ENCODE measurements around the gene CCT8L2.
"Not testable (repeated sequence)": the region's sequence is repeated elsewhere in the genome, so short reads cannot be mapped to it uniquely, and the experiment has no call there.

Gene CCT8L2

DNA sequence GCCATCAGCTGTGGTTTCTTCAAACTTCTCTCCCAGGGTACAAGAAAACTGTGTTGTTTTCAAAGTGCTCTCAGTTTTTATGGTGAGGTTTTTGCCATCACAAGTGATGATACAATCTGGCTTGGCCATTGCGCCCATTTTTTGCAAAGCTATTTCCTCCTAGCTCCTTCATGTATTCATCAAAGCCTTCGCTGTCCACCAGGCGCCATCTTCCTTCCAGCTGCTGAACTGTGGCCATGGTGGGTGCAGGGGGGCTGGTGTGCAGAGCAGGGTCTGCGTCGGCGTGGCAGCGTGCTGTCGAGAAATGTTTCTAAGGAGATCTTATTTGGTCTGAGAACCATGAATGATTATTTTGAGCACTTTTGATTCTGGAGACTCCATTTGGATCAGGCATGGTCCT lies 2.6 kb upstream of the CCT8L2 start:
- not testable (repeated sequence) for DNase-seq (ENCODE audit: low read depth)

DNA sequence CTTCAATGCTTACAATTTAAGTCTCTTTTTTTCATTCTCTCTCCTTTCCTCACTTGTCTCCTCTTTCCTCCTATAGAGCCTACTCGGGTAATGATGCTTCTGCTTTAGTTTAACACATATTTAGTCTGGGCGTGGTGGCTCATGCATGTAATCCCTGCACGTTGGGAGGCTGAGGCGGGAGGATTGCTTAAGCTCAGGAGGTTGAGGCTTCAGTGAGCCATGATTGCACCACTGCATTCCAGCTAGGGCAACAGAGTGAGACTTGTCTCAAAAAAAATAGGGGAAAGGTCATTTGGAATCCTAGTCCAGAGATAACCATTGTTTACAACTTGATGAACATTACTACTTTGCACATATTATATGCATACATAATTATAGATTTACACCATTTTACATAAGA lies 1.4 kb upstream of the CCT8L2 start:
- DNase-seq (ENCODE audit: low read depth), result no peak

DNA sequence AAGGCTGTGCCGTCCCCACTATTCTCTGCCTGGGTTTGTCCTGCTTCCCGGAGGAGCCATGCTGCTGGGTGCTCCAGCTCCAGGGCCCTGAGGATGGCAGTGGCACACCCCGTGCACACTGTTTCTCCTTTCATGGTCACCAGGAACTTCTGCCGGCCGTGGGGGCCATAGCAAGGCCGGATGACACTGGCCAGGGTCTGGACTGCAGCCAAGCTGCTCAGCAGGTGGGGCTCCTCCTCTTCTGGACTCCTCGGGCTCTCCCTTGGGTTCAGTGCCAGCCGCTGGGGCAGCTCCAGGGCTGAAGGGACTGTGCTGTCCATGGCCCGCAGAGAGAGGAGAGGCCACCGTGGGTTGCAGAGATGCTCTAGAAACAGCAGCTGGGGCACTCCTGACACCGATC lies 379 bp downstream of the CCT8L2 start:
- not testable (repeated sequence) for DNase-seq (ENCODE audit: low read depth)

DNA sequence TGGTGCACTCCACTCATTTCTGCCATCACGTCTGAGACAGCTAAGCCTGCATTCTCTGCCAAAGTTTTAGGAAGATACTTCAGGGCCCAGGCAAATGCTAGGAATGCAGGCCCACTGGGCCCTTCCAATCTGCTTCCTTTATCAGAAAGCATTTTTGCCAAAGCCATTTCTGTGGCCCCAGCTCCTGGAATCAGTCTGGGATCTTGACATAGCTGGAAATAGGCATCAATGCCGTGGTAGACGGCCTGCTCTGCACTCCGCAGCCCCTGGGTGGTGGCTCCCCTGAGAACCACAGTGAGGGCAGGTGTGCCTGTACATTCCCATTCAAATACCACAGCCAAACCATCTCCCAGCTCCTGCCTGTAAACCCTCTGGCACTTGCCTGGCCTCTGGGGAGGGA lies 1.5 kb downstream of the CCT8L2 start:
- not testable (repeated sequence) for DNase-seq (ENCODE audit: low read depth)

DNA sequence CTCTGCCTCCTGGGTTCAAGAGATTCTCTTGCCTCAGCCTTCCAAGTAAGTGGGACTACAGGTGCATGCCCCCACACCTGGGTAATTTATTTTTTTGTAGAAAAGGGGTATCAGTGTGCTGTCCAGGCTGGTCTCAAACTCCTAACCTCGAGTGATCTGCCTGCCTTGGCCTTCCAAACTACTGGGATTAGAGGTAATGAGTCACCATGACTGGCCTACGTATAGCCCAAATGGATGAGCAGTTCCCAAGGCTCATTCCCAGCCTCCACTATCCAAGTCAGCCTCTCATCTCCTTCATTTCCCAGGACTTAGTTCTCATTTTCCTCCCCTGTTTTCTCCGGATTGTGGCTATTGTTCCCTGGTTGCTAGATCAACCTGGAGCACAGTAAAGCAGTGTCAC lies 5.6 kb downstream of the CCT8L2 start:
- no peak for DNase-seq (ENCODE audit: low read depth)

DNA sequence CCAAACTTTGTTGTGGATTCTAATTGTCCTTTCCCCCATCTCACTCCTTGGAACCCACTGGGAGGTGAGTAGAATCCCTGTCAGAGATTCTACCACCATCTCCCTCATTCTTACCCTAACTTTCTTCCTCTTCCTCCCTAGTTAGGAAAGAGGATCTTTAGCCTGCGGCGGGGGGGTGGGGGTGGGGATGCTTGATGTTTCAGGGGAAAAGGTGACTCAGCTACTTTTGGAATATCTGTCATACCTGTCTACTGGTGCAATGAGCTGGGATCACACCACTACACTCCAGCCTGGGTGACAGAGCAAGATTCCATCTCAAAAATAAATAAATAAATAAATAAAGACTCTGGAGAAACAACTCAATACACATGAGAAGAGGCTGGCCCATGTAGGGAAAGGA lies 6.4 kb downstream of the CCT8L2 start:
- DNase-seq (ENCODE audit: low read depth), result no peak

DNA sequence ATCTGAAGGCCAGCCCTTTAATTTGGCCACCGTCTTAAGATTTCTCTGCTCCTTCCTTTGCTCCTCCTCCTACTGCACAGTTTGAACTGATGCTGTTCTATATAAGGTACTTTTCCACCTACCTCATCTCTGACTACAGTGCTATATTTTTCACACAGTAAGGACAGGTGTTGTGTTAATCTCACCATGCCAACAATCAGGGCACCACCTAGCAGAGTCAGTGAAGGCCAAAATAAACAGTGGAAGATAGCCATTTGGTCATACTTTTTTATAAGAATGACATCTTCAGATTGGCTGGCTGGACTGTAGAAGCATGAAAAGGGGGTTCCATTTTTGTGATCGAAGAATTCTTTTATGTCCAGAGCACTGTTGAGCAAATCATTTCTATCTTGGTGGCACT lies 11.7 kb downstream of the CCT8L2 start:
- DNase-seq (ENCODE audit: low read depth), result not testable (repeated sequence)

DNA sequence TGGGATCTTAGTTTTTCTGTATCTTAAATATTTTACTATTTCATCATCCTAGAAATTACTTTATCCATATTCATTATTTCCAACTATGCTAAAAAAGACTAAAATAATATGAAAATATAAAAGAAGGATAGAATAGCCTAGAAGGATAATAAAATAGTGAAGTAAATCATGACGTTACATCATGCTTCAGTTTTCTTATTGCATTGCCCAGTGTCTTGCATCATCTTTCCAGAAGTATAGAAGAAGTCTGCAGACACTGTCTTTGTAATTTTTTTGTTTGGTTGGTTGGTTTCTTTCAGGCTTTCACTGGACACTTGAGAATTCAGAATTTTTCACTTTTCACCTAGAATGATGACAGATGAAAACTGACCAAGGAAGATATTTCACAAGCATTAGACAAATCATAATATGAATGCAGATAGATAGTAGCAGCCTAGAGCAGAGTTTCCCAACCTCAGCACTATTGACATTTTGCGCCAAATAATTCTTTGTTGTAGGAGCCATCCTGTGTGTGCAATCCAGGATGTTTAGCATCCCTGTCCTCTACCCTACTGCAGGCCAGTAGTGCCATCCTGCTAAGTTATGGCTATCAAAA lies 23.3 kb downstream of the CCT8L2 start:
- not testable (repeated sequence) for DNase-seq (ENCODE audit: low read depth)

DNA sequence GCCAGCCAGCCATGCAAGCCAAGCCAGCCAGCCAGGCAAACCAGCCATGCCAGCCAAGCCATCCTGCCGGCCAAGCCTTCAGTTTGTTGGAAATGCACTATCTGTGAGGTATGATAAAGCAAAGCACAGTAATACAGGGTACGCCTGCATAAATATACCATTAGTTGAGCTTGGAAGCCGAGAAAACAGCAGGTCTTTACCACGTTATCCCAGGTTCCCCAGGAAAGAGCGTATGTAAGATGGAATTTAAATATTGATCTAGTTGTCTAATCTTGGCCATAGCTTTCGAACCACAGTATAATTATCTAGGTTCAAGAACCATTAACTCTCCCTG lies 24.2 kb downstream of the CCT8L2 start:
- DNase-seq (ENCODE audit: low read depth), result no peak

DNA sequence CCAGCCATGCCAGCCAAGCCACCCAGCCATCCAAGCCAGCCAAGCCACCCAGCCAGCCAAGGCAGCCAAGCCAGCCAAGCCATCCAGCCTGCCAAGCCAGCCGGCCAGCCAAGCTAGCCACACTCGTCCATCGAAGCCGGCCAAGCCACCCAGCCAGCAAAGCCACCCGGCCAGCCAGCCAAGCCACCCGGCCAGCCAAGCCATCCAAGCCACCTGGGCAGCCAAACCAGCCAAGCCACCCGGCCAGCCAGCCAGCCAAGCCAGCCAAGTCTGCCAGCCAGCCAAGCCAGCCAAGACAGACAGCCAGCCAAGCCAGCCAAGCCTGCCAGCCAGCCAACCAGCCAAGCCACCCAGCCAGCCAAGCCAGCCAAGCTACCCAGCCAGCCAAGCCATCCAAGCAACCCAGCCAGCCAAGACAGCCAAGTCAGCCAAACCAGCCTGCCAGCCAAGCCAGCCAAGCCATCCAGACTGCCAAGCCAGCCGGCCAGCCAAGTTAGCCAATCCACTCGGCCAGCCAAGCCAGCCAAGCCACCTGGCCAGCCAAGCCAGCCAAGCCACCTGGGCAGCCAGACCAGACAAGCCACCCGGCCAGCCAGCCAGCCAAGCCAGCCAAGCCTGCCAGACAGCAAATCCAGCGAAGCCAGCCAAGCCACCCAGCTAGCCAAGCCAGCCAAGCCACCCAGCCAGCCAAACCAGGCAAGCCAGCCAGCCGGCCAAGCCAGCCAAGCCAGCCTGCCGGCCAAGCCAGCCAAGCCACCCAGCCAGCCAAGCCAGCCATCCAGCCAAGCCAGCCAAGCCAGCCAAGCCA lies 24.8 kb downstream of the CCT8L2 start:
- DNase-seq (ENCODE audit: low read depth), result not testable (repeated sequence)

DNA sequence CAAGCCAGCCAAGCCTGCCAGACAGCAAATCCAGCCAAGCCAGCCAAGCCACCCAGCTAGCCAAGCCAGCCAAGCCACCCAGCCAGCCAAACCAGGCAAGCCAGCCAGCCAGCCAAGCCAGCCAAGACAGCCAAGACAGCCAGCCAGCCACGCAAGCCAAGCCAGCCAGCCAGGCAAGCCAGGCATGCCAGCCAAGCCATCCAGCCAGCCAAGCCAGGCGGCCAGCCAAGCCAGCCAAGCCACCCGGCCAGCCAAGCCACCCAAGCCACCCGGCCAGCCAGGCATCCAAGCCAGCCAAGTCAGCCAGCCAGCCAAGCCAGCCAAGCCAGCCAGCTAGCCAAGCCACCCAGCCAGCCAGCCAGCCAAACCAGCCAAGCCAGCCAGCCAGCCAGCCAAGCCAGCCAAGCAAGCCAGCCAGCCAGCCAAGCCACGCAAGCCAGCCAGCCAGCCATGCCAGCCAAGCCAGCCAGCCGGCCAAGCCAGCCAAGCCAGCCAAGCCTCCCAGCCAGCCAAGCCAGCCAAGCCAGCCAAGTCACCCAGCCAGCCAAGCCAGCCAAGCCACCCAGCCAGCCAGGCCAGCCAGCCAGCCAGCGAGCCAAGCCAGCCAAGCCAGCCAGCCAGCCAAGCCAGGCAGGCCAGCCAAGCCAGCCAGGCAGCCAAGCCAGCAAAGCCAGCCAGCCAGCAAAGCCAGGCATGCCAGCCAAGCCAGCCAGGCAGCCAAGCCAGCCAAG lies 26.0 kb downstream of the CCT8L2 start:
- not testable (repeated sequence) for DNase-seq (ENCODE audit: low read depth)

DNA sequence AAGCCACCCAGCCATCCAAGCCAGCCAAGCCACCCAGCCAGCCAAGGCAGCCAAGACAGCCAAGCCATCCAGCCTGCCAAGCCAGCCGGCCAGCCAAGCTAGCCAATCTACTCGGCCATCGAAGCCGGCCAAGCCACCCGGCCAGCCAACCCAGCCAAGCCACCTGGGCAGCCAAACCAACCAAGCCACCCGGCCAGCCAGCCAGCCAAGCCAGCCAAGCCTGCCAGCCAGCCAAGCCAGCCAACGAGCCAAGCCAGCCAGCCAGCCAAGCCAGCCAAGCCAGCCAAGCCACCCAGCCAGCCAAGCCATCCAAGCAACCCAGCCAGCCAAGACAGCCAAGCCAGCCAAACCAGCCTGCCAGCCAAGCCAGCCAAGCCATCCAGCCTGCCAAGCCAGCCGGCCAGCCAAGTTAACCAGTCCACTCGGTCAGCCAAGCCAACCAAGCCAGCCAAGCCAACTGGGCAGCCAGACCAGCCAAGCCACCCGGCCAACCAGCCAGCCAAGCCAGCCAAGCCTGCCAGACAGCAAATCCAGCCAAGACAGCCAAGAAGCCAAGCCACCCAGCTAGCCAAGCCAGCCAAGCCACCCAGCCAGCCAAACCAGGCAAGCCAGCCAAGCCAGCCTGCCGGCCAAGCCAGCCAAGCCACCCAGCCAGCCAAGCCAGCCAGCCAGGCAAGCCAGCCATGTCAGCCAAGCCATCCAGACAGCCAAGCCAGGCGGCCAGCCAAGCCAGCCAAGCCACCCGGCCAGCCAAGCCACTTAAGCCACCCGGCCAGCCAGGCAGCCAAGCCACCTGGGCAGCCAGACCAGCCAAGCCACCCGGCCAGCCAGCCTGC lies 26.8 kb downstream of the CCT8L2 start:
- DNase-seq (ENCODE audit: low read depth), result not testable (repeated sequence)

DNA sequence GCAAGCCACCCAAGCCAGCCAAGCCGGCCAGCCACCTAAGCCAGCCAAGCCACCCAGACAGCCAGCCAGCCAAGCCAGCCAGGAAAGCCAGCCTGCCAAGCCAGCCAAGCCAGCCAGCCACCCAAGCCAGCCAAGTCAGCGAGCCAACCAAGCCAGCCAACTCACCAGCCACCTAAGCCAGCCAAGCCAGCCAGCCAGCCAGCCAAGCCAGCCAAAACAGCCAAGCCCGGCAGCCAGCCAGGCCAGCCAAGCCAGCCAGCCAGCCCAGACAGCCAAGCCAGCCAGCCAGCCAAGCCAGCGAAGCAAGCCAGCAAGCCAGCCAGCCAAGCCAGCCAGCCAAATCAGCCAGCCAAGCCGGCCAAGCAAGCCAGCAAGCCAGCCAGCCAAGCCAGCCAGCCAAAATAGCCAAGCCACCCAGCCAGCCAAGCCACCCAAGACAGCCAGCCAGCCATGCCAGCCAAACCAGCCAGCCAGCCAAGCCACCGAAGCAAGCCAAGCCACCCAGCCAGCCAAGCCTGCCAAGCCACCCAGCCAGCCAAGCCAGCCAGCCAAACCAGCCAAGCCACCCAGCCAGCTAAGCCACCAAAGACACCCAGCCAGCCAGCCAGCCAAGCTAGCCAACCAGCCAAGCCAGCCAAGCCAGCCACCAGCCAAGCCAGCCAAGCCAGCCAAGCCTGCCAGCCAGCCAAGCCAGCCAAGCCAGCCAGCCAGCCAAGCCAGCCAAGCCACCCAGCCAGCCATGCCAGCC lies 27.6 kb downstream of the CCT8L2 start:
- not testable (repeated sequence) for DNase-seq (ENCODE audit: low read depth)

DNA sequence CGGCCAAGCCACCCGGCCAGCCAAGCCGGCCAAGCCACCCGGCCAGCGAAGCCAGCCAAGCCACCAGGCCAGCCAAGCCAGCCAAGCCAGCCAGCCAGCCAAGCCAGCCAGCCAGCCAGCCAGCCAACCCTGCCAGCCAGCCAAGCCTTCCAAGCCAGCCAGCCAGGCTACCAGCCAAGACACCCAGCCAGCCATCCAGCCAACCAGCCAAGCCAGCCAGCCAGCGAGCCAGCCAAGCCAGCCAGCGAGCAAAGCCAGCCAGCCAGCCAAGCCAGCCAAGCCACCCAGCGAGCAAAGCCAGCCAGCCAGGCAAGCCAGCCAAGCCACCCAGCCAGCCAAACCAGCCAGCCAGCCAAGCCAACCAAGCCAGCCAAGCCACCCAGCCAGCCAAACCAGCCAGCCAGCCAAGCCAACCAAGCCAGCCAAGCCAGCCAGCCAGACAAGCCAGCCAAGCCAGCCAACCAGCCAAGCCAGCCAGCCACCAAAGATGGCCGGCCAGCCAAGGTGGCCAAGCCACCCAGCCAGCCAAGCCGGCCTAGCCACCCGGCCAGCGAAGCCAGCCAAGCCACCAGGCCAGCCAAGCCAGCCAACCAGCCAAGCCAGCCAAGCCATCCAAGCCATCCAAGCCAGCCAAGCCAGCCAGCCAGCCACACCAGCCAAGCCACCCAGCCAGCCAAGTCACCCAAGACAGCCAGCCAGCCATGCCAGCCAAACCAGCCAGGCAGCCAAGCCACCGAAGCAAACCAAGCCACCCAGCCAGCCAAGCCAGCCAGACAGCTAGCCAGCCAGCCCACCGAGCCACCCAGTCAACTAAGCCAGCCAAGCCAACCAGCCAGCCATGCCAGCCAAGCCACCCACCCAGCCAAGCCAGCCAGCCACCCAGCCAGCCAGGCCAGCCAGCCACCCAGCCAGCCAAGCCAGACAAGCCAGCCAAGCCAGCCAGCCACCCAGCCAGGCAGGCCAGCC lies 28.8 kb downstream of the CCT8L2 start:
- no peak for DNase-seq (ENCODE audit: low read depth)

DNA sequence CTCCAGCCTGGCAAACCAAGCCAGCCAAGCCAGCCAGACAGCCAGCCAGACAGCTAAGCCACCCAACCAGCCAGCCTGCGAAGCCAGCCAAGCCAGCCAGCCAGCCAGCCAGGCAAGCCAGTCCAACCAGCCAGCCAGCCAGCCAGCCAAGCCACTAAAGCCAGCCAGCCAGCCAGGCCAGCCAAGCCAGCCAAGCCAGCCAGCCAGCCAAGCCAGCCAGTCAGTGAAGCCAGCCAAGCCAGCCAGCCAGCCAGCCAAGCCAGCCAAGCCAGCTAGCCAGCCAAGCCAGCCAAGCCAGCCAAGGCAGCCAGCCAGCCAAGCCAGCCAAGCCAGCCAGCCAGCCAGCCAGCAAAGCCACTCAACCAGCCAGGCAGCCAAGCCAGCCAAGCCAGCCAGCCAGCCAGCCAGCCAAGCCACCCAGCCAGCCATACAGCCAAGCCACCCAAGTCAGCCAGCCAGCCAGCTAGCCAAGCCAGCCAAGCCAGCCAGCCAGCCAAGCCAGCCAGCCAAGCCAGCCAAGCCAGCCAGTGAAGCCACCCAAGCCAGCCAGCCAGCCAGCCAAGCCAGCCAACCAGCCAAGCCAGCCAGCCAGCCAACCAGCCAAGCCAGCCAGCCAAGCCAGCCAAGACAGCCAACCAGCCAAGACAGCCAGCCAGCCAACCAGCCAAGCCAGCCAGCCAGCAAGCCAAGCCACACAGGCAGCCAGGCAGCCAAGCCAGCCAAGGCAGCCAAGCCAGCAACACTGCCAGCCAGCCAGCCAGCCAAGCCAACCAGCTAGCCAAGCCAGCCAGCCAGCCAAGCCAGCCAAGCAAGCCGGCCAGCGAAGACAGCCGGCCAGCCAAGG lies 29.7 kb downstream of the CCT8L2 start:
- no peak for DNase-seq (ENCODE audit: low read depth)

DNA sequence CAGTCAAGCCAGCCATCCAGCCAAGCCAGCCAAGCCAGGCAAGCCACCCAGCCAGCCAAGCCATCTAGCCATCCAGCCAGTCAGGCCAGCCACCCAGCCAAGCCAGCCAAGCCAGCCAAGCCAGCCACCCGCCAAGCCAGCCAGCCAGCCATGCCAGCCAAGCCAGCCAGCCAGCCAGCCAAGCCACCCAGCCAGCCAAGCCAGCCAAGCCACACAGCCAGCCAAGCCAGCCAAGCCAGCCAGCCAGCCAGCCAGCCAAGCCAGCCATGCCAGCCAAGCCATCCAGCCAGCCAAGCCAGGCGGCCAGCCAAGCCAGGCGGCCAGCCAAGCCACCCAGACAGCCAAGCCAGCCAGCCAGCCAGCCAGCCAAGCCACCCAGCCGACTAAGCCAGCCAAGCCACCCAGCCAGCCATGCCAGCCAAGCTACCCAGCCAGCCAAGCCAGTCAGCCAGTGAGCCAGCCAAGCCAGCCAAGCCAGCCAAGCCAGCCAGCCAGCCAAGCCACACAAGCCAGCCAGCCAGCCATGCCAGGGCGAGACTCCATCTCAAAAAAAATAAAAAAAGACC lies 31.4 kb downstream of the CCT8L2 start:
- DNase-seq (ENCODE audit: low read depth), result not testable (repeated sequence)

DNA sequence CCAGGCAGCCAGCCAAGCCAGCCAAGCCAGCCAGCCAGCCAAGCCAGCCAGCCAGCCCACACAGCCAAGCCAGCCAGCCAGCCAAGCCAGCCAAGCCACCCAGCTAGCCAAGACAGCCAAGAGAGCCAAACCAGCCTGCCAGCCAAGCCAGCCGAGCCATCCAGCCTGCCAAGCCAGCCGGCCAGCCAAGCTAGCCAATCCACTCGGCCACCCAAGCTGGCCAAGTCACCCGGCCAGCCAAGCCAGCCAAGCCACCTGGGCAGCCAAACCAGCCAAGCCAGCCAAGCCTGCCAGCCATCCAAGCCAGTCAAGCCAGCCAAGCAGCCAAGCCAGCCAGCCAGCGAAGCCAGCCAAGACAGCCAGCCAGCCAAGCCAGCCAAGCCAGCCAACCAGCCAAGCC lies 32.0 kb downstream of the CCT8L2 start:
- DNase-seq (ENCODE audit: low read depth), result not testable (repeated sequence)

DNA sequence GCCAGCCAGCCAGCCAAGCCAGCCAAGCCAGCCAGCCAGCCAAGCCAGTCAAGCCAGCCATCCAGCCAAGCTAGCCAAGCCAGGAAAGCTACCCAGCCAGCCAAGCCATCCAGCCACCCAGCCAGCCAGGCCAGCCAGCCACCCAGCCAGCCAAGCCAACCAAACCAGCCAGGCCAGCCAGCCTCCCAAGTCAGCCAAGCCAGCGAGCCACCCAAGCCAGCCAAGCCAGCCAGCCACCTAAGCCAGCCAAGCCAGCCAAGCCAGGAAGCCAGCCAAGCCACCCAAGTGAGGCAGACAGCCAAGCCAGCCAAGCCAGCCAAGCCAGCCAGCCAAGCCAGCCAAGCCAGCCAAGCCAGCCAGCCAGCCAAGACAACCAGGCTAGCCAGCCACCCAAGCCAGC lies 32.6 kb downstream of the CCT8L2 start:
- DNase-seq (ENCODE audit: low read depth), result not testable (repeated sequence)

Data from fibroblast of gingiva (primary cell).